ENCODE results near the gene ZNF66.
"Not testable (repeated sequence)": the region's sequence is repeated elsewhere in the genome, so short reads cannot be mapped to it uniquely, and the experiment has no call there.

- not testable (repeated sequence) for TF ChIP-seq CTCF (conservative IDR thresholded peaks at IDR 0.05; ENCODE audit: low read depth, low read length); CHD1 (IDR thresholded peaks at IDR 0.05; ENCODE audit: low read depth, low read length); RCOR1 (IDR thresholded peaks at IDR 0.05; ENCODE audit: insufficient replicate concordance, low read length); ELK1 (IDR thresholded peaks at IDR 0.05; ENCODE audit: borderline replicate concordance, low read depth, low read length); POLR2A (IDR thresholded peaks at IDR 0.05; ENCODE audit: low read depth, low read length); USF2 (IDR thresholded peaks at IDR 0.05; ENCODE audit: low read depth, low read length)
These were observed 23.8 kb upstream of the ZNF66 start for GRCh38 chr19:20752291-20752690.

All from IMR-90 (cell line).